Esophagus squamous epithelium (tissue), 4 donors: Measurements from ENCODE around the gene NFE2.

Experiments used
- POLR2A ChIP-seq, 4 donors: fragments of 450-650 bp; IDR thresholded peaks; one replicate each; pipeline ENCODE4 v1.6.1; 2017; ENCODE audit warnings: antibody characterized with exemption in 4 of 4, mild to moderate bottlenecking in 4 of 4, moderate library complexity in 3 of 4
- TF ChIP-seq, protein P1 (sequence below), 6 experiments: fragments of 450-650 bp in 4 of 6; fragments of 200-600 bp in 2 of 6; sonication (generic) in 2 of 6; IDR thresholded peaks; one replicate each; pipeline ENCODE4 v1.5.1; 2016 to 2019; ENCODE audit warnings: antibody characterized with exemption in 6 of 6, mild to moderate bottlenecking in 4 of 6, moderate library complexity in 4 of 6

DNA sequence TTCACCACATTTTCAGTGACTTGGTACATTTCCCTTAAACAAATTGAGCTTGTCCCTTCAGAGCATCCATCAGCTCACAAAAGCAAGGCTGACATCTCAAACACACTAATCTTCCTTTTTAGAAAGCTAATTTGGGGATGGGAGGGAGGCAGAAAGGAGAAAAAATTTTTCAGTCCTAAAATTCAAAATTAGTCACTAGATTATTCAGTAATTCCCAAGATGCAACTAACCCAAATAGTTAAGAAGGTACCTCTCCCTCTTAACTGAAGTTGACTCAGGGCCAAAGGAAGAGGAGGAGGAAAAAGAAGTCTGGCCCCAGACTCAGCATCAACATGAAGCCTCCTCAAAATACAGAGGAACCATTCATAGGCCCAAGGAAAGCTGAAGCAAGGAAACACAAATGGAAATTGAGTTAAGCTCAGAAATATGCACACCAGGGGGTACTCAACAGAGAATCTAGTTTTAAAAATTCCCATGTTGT is 42.6 kb downstream of the NFE2 start:
- TF ChIP-seq, protein P1, sequence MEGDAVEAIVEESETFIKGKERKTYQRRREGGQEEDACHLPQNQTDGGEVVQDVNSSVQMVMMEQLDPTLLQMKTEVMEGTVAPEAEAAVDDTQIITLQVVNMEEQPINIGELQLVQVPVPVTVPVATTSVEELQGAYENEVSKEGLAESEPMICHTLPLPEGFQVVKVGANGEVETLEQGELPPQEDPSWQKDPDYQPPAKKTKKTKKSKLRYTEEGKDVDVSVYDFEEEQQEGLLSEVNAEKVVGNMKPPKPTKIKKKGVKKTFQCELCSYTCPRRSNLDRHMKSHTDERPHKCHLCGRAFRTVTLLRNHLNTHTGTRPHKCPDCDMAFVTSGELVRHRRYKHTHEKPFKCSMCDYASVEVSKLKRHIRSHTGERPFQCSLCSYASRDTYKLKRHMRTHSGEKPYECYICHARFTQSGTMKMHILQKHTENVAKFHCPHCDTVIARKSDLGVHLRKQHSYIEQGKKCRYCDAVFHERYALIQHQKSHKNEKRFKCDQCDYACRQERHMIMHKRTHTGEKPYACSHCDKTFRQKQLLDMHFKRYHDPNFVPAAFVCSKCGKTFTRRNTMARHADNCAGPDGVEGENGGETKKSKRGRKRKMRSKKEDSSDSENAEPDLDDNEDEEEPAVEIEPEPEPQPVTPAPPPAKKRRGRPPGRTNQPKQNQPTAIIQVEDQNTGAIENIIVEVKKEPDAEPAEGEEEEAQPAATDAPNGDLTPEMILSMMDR (IDR thresholded peaks at IDR 0.05): no peak
- TF ChIP-seq POLR2A (IDR thresholded peaks at IDR 0.05): no peak
